Gastroesophageal sphincter (tissue), 4 donors: ENCODE results near the gene IL1A. TPM values are rescaled to one million over a fixed set of nuclear protein-coding genes. Genes with fewer than 3 reads are reported as not detected.

Experiments
- ATAC-seq: fragments of 150-250 bp; one replicate; pipeline ENCODE4 v1.9.1; 2016; ENCODE audit warnings: mild to moderate bottlenecking, moderate library complexity
- H3K27ac ChIP-seq, 4 donors: fragments of 200-600 bp; sonication (generic) in 3 of 4; 1 replicate in 3 of 4; 2 replicates in 1 of 4; pipeline ENCODE4 v1.5.1; 2016 to 2019
- H3K27me3 ChIP-seq: fragments of 200-600 bp; sonication (generic); one replicate; pipeline ENCODE4 v1.5.1; 2019
- H3K36me3 ChIP-seq, 2 donors: fragments of 200-600 bp; sonication (generic); one replicate each; pipeline ENCODE4 v1.5.1; 2019; ENCODE audit warnings: control low read depth in 1 of 2
- H3K4me1 ChIP-seq, 3 donors: fragments of 200-600 bp; sonication (generic); 1 replicate in 2 of 3; 2 replicates in 1 of 3; pipeline ENCODE4 v1.5.1; 2016 to 2019; ENCODE audit warnings: control low read depth in 2 of 3
- H3K4me3 ChIP-seq, 2 donors: fragments of 200-600 bp; sonication (generic); one replicate each; pipeline ENCODE4 v1.5.1; 2019; ENCODE audit warnings: mild to moderate bottlenecking in 1 of 2, moderate library complexity in 1 of 2
- H3K9me3 ChIP-seq, 3 donors: fragments of 200-600 bp; sonication (generic); one replicate each; pipeline ENCODE4 v1.5.1; 2017 to 2019; ENCODE audit warnings: control low read depth in 2 of 3
- EP300 ChIP-seq: sonication (generic); formaldehyde crosslinking; IDR thresholded peaks from one replicate; pipeline ENCODE4 v1.6.1; 2017; ENCODE audit warnings: antibody characterized with exemption, mild to moderate bottlenecking
- POLR2A ChIP-seq, 2 donors: fragments of 450-650 bp; IDR thresholded peaks; one replicate each; pipeline ENCODE4 v1.6.1; 2017; ENCODE audit warnings: antibody characterized with exemption in 2 of 2, mild to moderate bottlenecking in 2 of 2, moderate library complexity in 1 of 2
- POLR2AphosphoS5 ChIP-seq: sonication (generic); formaldehyde crosslinking; IDR thresholded peaks from one replicate; pipeline ENCODE4 v1.6.1; 2017; ENCODE audit warnings: antibody characterized with exemption
- WGBS, 2 donors: methylation state at CpG; one replicate each; pipeline ENCODE4 v1.1.5; 2018; ENCODE audit warnings: low coverage in 1 of 2; 5-methylcytosine and 5-hydroxymethylcytosine counted together
- total RNA-seq, 4 donors: library from RNA; depleted of rRNA; stranded (reverse); fragments of >200 nt; gene quantifications; one replicate each; pipeline ENCODE4 v1.1.0, GENCODE V29; 2016
- TF ChIP-seq, protein P1 (sequence below), 4 experiments: fragments of 200-600 bp in 2 of 4; fragments of 450-650 bp in 2 of 4; sonication (generic) in 1 of 4; IDR thresholded peaks; one replicate each; pipeline ENCODE4 v1.5.1; 2017 to 2019; ENCODE audit warnings: antibody characterized with exemption in 4 of 4, mild to moderate bottlenecking in 2 of 4, moderate library complexity in 2 of 4

Gene IL1A
- total RNA-seq, 4 donors from 2014 or later: not detected

- 92 to 100% methylated on average over 2 to 3 of the region's 3 CpGs for WGBS, 2 donors
- ATAC-seq: no peak
Measured at GRCh38 chr2:112783187-112783714, 1.0 kb downstream of the IL1A start.

DNA sequence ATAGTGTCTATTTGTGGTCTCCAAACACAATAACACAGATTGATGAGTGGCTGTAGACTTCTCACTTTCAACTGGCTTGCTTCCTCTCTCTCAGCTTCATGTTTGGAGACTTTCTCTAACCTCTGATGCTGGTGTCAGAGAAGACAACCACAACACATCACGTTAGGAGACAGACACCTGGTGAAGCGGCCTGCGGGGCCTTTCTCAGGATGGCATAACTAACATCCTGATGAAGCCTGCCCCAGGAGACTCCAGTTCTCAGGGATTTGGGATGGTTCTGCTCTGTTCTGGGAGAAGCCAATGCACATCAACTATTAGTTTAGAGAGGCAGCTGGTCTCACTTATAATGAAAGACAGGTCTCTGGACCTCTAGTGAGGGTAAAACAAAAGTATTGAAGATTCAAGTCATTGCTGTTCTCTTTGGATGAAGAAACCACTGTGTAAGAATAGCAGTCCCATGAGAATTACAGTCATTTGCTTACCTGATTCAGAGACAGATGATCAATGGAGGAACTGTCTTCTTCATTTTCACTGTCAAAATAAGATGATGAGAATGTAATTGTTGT lies 2.0 kb downstream of the IL1A start:
- 79% methylated on average over 3 of the region's 3 CpGs; no CpG with 5 or more reads in 1 of the 2 donors for WGBS, 2 donors
- no peak for ATAC-seq
- TF ChIP-seq EP300: no peak
- TF ChIP-seq POLR2A (IDR thresholded peaks at IDR 0.05): no peak
- TF ChIP-seq, protein P1, sequence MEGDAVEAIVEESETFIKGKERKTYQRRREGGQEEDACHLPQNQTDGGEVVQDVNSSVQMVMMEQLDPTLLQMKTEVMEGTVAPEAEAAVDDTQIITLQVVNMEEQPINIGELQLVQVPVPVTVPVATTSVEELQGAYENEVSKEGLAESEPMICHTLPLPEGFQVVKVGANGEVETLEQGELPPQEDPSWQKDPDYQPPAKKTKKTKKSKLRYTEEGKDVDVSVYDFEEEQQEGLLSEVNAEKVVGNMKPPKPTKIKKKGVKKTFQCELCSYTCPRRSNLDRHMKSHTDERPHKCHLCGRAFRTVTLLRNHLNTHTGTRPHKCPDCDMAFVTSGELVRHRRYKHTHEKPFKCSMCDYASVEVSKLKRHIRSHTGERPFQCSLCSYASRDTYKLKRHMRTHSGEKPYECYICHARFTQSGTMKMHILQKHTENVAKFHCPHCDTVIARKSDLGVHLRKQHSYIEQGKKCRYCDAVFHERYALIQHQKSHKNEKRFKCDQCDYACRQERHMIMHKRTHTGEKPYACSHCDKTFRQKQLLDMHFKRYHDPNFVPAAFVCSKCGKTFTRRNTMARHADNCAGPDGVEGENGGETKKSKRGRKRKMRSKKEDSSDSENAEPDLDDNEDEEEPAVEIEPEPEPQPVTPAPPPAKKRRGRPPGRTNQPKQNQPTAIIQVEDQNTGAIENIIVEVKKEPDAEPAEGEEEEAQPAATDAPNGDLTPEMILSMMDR (IDR thresholded peaks at IDR 0.05): no peak
- no peak for TF ChIP-seq POLR2AphosphoS5

More at GRCh38 chr2:112783187-112783714, 1.0 kb downstream of the IL1A start:
- Histone ChIP-seq H3K27ac (no peak overlapping the region), H3K27me3 (no peaks in the 10 kb centered on the region), H3K36me3 (no peaks in the 10 kb centered on the region), H3K4me3 (no peak overlapping the region), H3K9me3 (no peaks in the 10 kb centered on the region), H3K4me1 (no peaks in the 10 kb centered on the region)
- TF ChIP-seq, protein P1 (IDR thresholded peaks at IDR 0.05): no peak
- no peak for TF ChIP-seq POLR2A (IDR thresholded peaks at IDR 0.05)
- TF ChIP-seq EP300: no peak
- no peak for TF ChIP-seq POLR2AphosphoS5

DNA sequence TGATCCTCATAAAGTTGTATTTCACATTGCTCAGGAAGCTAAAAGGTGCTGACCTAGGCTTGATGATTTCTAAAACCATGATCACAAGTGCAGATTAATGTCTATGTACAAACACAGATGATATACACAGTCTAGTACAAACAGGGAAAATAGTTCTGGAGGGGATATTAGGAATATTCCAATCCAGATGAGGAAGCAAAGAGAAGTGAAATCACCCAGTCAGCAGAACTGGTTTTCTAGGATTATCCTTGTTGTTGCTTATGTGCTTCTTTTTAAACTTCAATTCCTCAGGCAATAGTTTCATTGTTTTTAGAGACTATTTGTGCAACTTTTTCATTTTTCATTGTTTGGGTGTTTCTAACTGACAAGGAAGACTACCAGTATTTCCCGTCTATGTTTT lies 4.7 kb downstream of the IL1A start:
- H3K4me1 ChIP-seq: no peaks in the 10 kb centered on the region

More for the DNA sequence above, 2.0 kb downstream of the IL1A start:
- Histone ChIP-seq H3K27me3 (no peaks in the 10 kb centered on the region), H3K9me3 (no peaks in the 10 kb centered on the region), H3K4me3 (no peak overlapping the region), H3K36me3 (no peaks in the 10 kb centered on the region), H3K4me1 (no peaks in the 10 kb centered on the region), H3K27ac (no peak overlapping the region)

GRCh38 chr2:112777036-112777435 lies 7.3 kb downstream of the IL1A start:
- Histone ChIP-seq H3K36me3 (no peaks in the 10 kb centered on the region), H3K27me3 (no peaks in the 10 kb centered on the region), H3K27ac (no peak overlapping the region), H3K9me3 (no peaks in the 10 kb centered on the region), H3K4me1 (no peaks in the 10 kb centered on the region), H3K4me3 (no peak overlapping the region)
- no peak for TF ChIP-seq POLR2AphosphoS5
- no peak for TF ChIP-seq POLR2A (IDR thresholded peaks at IDR 0.05)
- TF ChIP-seq, protein P1 (IDR thresholded peaks at IDR 0.05): no peak
- TF ChIP-seq EP300: no peak
- no peak for ATAC-seq

More for the DNA sequence above, 4.7 kb downstream of the IL1A start:
- Histone ChIP-seq H3K27me3 (no peaks in the 10 kb centered on the region), H3K36me3 (no peaks in the 10 kb centered on the region), H3K27ac (no peak overlapping the region), H3K4me3 (no peak overlapping the region), H3K9me3 (no peaks in the 10 kb centered on the region)
- ATAC-seq: no peak
- WGBS, 2 donors: 69 to 100% methylated on average over 1 of the region's 1 CpG
- no peak for TF ChIP-seq POLR2A (IDR thresholded peaks at IDR 0.05)
- TF ChIP-seq EP300: no peak
- TF ChIP-seq POLR2AphosphoS5: no peak
- TF ChIP-seq, protein P1 (IDR thresholded peaks at IDR 0.05): no peak

GRCh38 chr2:112776113-112776512 lies 8.2 kb downstream of the IL1A start:
- no peaks in the 10 kb centered on the region for H3K27me3 ChIP-seq
- no peaks in the 10 kb centered on the region for H3K9me3 ChIP-seq
- no peak for ATAC-seq
- H3K4me3 ChIP-seq: no peak overlapping the region
- no CpG with 5 or more reads among the region's 3 CpGs for WGBS, 2 donors
- no peaks in the 10 kb centered on the region for H3K36me3 ChIP-seq
- no peak overlapping the region for H3K27ac ChIP-seq
- no peak for TF ChIP-seq POLR2AphosphoS5
- TF ChIP-seq, protein P1 (IDR thresholded peaks at IDR 0.05): no peak
- TF ChIP-seq POLR2A (IDR thresholded peaks at IDR 0.05): no peak
- TF ChIP-seq EP300: no peak
- H3K4me1 ChIP-seq: no peaks in the 10 kb centered on the region
